HepG2 (cell line): Measurements from ENCODE around the gene TLK1. TPM values are rescaled to one million over a fixed set of nuclear protein-coding genes. Genes with fewer than 3 reads are reported as not detected.

Experiments
- ATAC-seq: fragments of 200-7000 bp; cut with Tn5 transposase; 3 replicates; pipeline ENCODE4 v1.9.1; 2020; ENCODE audit warnings: mild to moderate bottlenecking, moderate library complexity
- BruUV-seq: library from RNA; stranded (reverse); fragments of 400-500 nt; replicated peaks from 2 replicates; lab custom pipeline; 2021; lab: Mats Ljungman, UMichigan
- CTCF ChIA-PET: fragments of 300-600 bp; formaldehyde crosslinking; extraction: SDS; loops from one replicate; lab custom pipeline; 2021; ENCODE audit warnings: low total read pairs, inconsistent platforms, low intra/inter-chr PET ratio; lab: Yijun Ruan, JAX
- POLR2A ChIA-PET: fragments of 350-600 bp; sonication (Branson Sonifier 250); formaldehyde crosslinking; loops from one replicate; lab custom pipeline; 2020; ENCODE audit warnings: antibody characterized with exemption, inconsistent platforms; lab: Yijun Ruan, JAX
- DNase-seq: peaks from one replicate; pipeline ENCODE4 v3.0.0-alpha.2; 2015; ENCODE audit warnings: low spot score
- FAIRE-seq: peaks from 3 replicates; lab custom pipeline; 2011; peaks lifted over from hg19 to GRCh38; lab: Jason Lieb, UNC
- H2AFZ ChIP-seq: one replicate; pipeline ENCODE4 v1.6.1; 2011; ENCODE audit warnings: low read length, inconsistent platforms
- H3K27ac ChIP-seq: fragments of 300-600 bp; 3 replicates; pipeline ENCODE4 v1.8.0; 2011; ENCODE audit warnings: mixed run types, mild to moderate bottlenecking, mixed read lengths, low read length, inconsistent platforms; ENCODE audit not compliant: insufficient read depth; ENCODE audit errors: extremely low read length
- H3K27me3 ChIP-seq, 2 experiments: fragments of 200-600 bp in 1 of 2; 2 replicates in 1 of 2; 3 replicates in 1 of 2; pipeline versions ENCODE4 v1.6.0 to v1.8.0; 2011; ENCODE audit warnings: low read length in 2 of 2, mild to moderate bottlenecking in 2 of 2, moderate library complexity in 2 of 2, inconsistent platforms in 1 of 2; ENCODE audit not compliant: insufficient read depth in 2 of 2, control insufficient read depth in 1 of 2
- H3K36me3 ChIP-seq, 2 experiments: fragments of 200-600 bp in 1 of 2; replicated peaks in 1 of 2; 2 replicates in 1 of 2; 3 replicates in 1 of 2; pipeline versions ENCODE4 v1.5.1 to v1.8.0; 2011; ENCODE audit warnings: low read length in 2 of 2, inconsistent platforms in 1 of 2; ENCODE audit not compliant: insufficient read depth in 2 of 2, control insufficient read depth in 1 of 2
- H3K4me1 ChIP-seq: 2 replicates; pipeline ENCODE4 v1.5.1; 2012; ENCODE audit warnings: low read length, inconsistent platforms; ENCODE audit not compliant: insufficient read depth
- H3K4me2 ChIP-seq: 2 replicates; pipeline ENCODE4 v1.6.0; 2011; ENCODE audit warnings: low read depth, low read length, inconsistent platforms
- H3K4me3 ChIP-seq, 3 experiments: fragments of 200-600 bp in 1 of 3; sonication (generic), shearing (Covaris generic) in 1 of 3; replicated peaks in 1 of 3; 2 replicates each; pipeline ENCODE4 v1.5.1; 2011 to 2016; ENCODE audit warnings: low read length in 3 of 3, inconsistent platforms in 2 of 3, low read depth in 2 of 3, mild to moderate bottlenecking in 2 of 3, control low read depth in 1 of 3, mixed read lengths in 1 of 3; ENCODE audit not compliant: insufficient read depth in 1 of 3
- H3K79me2 ChIP-seq: one replicate; pipeline ENCODE4 v1.6.1; 2011; ENCODE audit warnings: low read length, inconsistent platforms; ENCODE audit not compliant: insufficient read depth
- H3K9ac ChIP-seq: 2 replicates; pipeline ENCODE4 v1.6.0; 2011; ENCODE audit warnings: mild to moderate bottlenecking, low read depth, low read length, inconsistent platforms; ENCODE audit not compliant: insufficient read depth
- H3K9me3 ChIP-seq: 2 replicates; pipeline ENCODE4 v1.5.1; 2012; ENCODE audit warnings: mild to moderate bottlenecking, low read length
- H4K20me1 ChIP-seq: 2 replicates; pipeline ENCODE4 v1.6.0; 2011; ENCODE audit warnings: inconsistent platforms, mild to moderate bottlenecking, low read length, moderate library complexity; ENCODE audit not compliant: insufficient read depth
- BRCA1 ChIP-seq: sonication (generic); formaldehyde crosslinking; IDR thresholded peaks from 2 replicates; pipeline ENCODE4 v1.4.0; 2020; ENCODE audit warnings: missing genetic modification reagents
- SOX13 ChIP-seq, 3 experiments: fragments of 450-650 bp in 1 of 3; sonication (generic) in 1 of 3; formaldehyde crosslinking in 1 of 3; IDR thresholded peaks in 2 of 3; conservative IDR thresholded peaks in 1 of 3; 2 replicates each; pipeline versions ENCODE4 v1.5.0 to v1.6.1; 2016 to 2020; ENCODE audit warnings: antibody characterized with exemption in 1 of 3, mild to moderate bottlenecking in 1 of 3, missing compliant biosample characterization in 1 of 3, missing genetic modification reagents in 1 of 3, moderate library complexity in 1 of 3
- SOX5 ChIP-seq: IDR thresholded peaks from 2 replicates; pipeline ENCODE4 v1.6.1; 2016; ENCODE audit warnings: borderline replicate concordance
- WGBS: methylation state at CpG from one replicate; pipeline ENCODE4 v1.1.6; 2017; ENCODE audit warnings: low lambda C conversion rate; 5-methylcytosine and 5-hydroxymethylcytosine counted together
- in situ Hi-C: cut with HindIII; loops from 2 replicates; pipeline ENCODE4 v1.10.0; 2017; ENCODE audit warnings: low pct_unique_long_range_greater_than_20kb; ENCODE audit not compliant: extremely low pct_ligation_motif_present
- intact Hi-C: fragments of 100-400 bp; cut with micrococcal nuclease; formaldehyde crosslinking; loops from one replicate; pipeline ENCODE4 v1.10.0; 2022; ENCODE audit not compliant: unreplicated experiment
- polyA plus RNA-seq, 8 experiments: library from polyadenylated mRNA; depleted of rRNA in 3 of 8; stranded (reverse) in 7 of 8; unstranded in 1 of 8; fragments of >200 nt; fragmentation: Illumina TruSeq in 4 of 8; extraction: Trizol in 4 of 8; gene quantifications; 2 replicates each; pipeline versions ENCODE4 v1.2.1 to v1.2.3, GENCODE V29; 2011 to 2016; ENCODE audit warnings: low read depth in 4 of 8, missing spikeins in 1 of 8, mixed read lengths in 1 of 8; ENCODE audit not compliant: insufficient read depth in 1 of 8
- total RNA-seq, 5 experiments: library from RNA; depleted of rRNA; stranded (reverse); fragments of >200 nt; fragmentation: Illumina TruSeq; extraction: Trizol; gene quantifications; 2 replicates each; pipeline ENCODE4 v1.2.3, GENCODE V29; 2016; ENCODE audit warnings: low read depth in 1 of 5
- TF ChIP-seq, protein P1 (sequence below): sonication (generic); formaldehyde crosslinking; conservative IDR thresholded peaks from 2 replicates; pipeline ENCODE4 v1.4.0; 2020; ENCODE audit warnings: missing genetic modification reagents
- TF ChIP-seq, protein P2 (sequence below): sonication (generic); formaldehyde crosslinking; IDR thresholded peaks from 2 replicates; pipeline ENCODE4 v1.5.1; 2020; ENCODE audit warnings: missing genetic modification reagents, mild to moderate bottlenecking, borderline replicate concordance
- TF ChIP-seq, protein P3 (sequence below): IDR thresholded peaks from 2 replicates; pipeline ENCODE4 v1.6.1; 2016; ENCODE audit warnings: mild to moderate bottlenecking, missing biosample characterization, missing genetic modification reagents

The TLK1 gene
- total and polyA plus RNA-seq, 2 of the 13 experiments (the other 11 are each of a cell fraction or from before 2014, with no cell fraction given): 16.8 to 28.7 TPM

DNA sequence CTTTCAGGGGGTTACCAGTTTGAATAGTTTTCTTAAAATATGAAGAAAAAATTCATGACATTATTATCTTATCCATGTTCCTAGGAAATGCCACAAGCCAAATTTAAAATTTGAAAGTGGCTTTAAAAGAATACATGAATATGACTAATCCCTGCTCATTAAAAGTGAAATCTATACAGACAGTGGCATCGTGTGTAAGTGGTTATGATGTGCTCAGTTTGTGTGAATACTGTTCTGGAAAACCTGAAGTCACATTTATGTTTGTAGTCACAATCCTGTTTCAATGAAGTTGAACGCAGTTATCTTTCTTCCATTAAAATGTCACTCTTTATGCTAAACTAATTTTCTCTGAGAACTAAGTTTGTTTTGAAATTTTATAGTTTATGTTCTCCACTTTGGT lies 155.9 kb downstream of the TLK1 start (continued):
- TF ChIP-seq, protein P1, sequence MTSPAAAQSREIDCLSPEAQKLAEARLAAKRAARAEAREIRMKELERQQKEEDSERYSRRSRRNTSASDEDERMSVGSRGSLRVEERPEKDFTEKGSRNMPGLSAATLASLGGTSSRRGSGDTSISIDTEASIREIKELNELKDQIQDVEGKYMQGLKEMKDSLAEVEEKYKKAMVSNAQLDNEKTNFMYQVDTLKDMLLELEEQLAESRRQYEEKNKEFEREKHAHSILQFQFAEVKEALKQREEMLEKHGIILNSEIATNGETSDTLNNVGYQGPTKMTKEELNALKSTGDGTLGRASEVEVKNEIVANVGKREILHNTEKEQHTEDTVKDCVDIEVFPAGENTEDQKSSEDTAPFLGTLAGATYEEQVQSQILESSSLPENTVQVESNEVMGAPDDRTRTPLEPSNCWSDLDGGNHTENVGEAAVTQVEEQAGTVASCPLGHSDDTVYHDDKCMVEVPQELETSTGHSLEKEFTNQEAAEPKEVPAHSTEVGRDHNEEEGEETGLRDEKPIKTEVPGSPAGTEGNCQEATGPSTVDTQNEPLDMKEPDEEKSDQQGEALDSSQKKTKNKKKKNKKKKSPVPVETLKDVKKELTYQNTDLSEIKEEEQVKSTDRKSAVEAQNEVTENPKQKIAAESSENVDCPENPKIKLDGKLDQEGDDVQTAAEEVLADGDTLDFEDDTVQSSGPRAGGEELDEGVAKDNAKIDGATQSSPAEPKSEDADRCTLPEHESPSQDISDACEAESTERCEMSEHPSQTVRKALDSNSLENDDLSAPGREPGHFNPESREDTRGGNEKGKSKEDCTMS (CRISPR knock-in tag): no peak
- TF ChIP-seq, protein P2, sequence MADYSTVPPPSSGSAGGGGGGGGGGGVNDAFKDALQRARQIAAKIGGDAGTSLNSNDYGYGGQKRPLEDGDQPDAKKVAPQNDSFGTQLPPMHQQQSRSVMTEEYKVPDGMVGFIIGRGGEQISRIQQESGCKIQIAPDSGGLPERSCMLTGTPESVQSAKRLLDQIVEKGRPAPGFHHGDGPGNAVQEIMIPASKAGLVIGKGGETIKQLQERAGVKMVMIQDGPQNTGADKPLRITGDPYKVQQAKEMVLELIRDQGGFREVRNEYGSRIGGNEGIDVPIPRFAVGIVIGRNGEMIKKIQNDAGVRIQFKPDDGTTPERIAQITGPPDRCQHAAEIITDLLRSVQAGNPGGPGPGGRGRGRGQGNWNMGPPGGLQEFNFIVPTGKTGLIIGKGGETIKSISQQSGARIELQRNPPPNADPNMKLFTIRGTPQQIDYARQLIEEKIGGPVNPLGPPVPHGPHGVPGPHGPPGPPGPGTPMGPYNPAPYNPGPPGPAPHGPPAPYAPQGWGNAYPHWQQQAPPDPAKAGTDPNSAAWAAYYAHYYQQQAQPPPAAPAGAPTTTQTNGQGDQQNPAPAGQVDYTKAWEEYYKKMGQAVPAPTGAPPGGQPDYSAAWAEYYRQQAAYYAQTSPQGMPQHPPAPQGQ (CRISPR knock-in tag): no peak
- TF ChIP-seq, protein P3, sequence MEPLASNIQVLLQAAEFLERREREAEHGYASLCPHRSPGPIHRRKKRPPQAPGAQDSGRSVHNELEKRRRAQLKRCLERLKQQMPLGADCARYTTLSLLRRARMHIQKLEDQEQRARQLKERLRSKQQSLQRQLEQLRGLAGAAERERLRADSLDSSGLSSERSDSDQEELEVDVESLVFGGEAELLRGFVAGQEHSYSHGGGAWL (CRISPR knock-in tag): no peak

DNA sequence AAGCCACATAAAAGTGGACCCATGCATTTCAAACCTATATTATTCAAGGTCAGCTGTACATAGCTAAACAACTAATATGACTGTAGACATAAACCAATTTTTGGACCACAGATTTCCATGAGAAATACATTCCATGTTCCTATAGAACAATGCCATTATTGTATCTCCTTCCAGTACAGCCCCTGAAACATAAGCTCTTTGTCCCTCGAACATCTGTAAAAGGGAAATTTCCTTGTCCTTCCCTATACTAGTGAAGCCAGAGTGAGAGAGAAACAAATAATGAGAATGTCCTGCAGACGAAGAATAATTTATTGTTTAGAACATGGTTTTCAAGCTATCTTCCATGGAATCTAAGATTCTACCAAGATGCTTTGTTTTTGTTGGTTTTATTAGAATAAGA lies 156.3 kb downstream of the TLK1 start:
- FAIRE-seq (no peak), ATAC-seq (no peak; the same call in 2 of the 3 replicates), DNase-seq (peak; percentile 30)
- Histone ChIP-seq H4K20me1 (no peaks in the 10 kb centered on the region), H3K9me3 (no peaks in the 10 kb centered on the region), H3K27me3 (no peaks in the 10 kb centered on the region), H3K79me2 (no peaks in the 10 kb centered on the region), H3K9ac (no peak overlapping the region), H3K4me2 (no peak overlapping the region), H3K36me3 (peaks cover 7 to 75% of the 10 kb centered on the region in 2 experiments), H3K27ac (no peak overlapping the region), H3K4me3 (no peak overlapping the region), H3K4me1 (no peaks in the 10 kb centered on the region), H2AFZ (no peak overlapping the region)
- POLR2A ChIA-PET: no interaction called here
- in situ Hi-C loops: no loop called here
- CTCF ChIA-PET: no interaction called here
- TF ChIP-seq SOX5 (CRISPR knock-in tag) (peak; percentile 19; the same call in 1 of the 2 replicates), SOX13 (IDR thresholded peaks at IDR 0.05) (no peak), SOX13 (CRISPR knock-in tag; conservative IDR thresholded peaks at IDR 0.05 in 1 of 2, IDR thresholded peaks at IDR 0.05 in 1 of 2) (peak in 1 of 2 experiments; percentile 65; a peak in 2 of 4 replicates), BRCA1 (CRISPR knock-in tag) (no peak)
- 93% methylated on average over 2 of the region's 2 CpGs for WGBS
- TSS peak; percentile 10 for BruUV-seq
- intact Hi-C loops: no loop called here
